SJSA1 (cell line): ENCODE measurements around the gene NDUFB8. TPM values are rescaled to one million over a fixed set of nuclear protein-coding genes. Genes with fewer than 3 reads are reported as not detected.

Experiments used
- DNase-seq, 2 experiments: peaks; one replicate each; pipeline ENCODE4 v3.0.0-alpha.2; 2015 to 2020; ENCODE audit warnings: low spot score in 2 of 2, low read depth in 1 of 2
- H3K27ac ChIP-seq: fragments of 250-450 bp; sonication (Bioruptor Pico); 2 replicates; pipeline ENCODE4 v1.5.1; 2020; ENCODE audit warnings: mild to moderate bottlenecking, moderate library complexity
- H3K27me3 ChIP-seq: fragments of 250-450 bp; sonication (Bioruptor Pico); replicated peaks from 2 replicates; pipeline ENCODE4 v1.5.1; 2020; ENCODE audit warnings: mild to moderate bottlenecking, moderate library complexity
- H3K36me3 ChIP-seq: fragments of 250-450 bp; sonication (Bioruptor Pico); 2 replicates; pipeline ENCODE4 v1.5.1; 2020; ENCODE audit warnings: mild to moderate bottlenecking
- H3K4me1 ChIP-seq: fragments of 250-450 bp; sonication (Bioruptor Pico); replicated peaks from 2 replicates; pipeline ENCODE4 v1.6.1; 2021; ENCODE audit warnings: mild to moderate bottlenecking
- H3K4me3 ChIP-seq: fragments of 250-450 bp; sonication (Bioruptor Pico); 2 replicates; pipeline ENCODE4 v1.5.1; 2020; ENCODE audit warnings: mild to moderate bottlenecking
- H3K9me3 ChIP-seq: fragments of 250-450 bp; sonication (Bioruptor Pico); replicated peaks from 2 replicates; pipeline ENCODE4 v1.5.1; 2020; ENCODE audit warnings: mild to moderate bottlenecking
- total RNA-seq: library from RNA; depleted of rRNA; stranded (reverse); fragments of >200 nt; shearing (Covaris generic); gene quantifications from 2 replicates; pipeline ENCODE4 v1.2.3, GENCODE V29; 2014; rRNA removed

The NDUFB8 gene
- total RNA-seq, 1 experiment from 2014 or later, result 195 TPM

DNA sequence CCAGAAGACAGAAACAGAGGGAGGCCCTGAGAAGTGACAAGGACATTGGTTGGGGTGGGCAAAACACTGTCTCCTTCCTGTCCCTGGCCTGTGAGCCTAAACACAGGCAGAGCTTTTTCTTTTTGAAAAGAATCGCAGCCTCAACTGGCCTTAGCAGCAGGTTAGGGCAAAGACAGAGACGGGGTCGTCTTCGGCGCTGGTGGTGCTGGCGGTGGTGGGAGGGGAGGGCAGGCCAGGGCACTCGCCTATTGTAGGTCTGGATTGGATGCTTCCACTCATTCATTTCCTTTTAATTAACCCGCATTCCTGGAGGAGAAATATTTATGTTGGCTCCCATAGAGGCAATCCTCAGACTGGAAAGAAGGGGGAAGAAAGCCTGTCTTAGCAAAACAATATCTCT lies 44.3 kb downstream of the NDUFB8 start:
- peaks cover 14% of the 10 kb centered on the region for H3K4me1 ChIP-seq
- H3K27me3 ChIP-seq, result peaks cover 28% of the 10 kb centered on the region
- no peak overlapping the region for H3K27ac ChIP-seq
- no peaks in the 10 kb centered on the region for H3K9me3 ChIP-seq
- DNase-seq, result no peak
- no peak overlapping the region for H3K4me3 ChIP-seq
- H3K36me3 ChIP-seq, result peaks cover 18% of the 10 kb centered on the region

GRCh38 chr10:100483876-100484666 lies 45.6 kb downstream of the NDUFB8 start:
- no peak for DNase-seq
- Histone ChIP-seq H3K27me3 (peaks cover 40% of the 10 kb centered on the region), H3K36me3 (peaks cover 8% of the 10 kb centered on the region), H3K4me1 (peaks cover 14% of the 10 kb centered on the region), H3K4me3 (no peak overlapping the region), H3K9me3 (no peaks in the 10 kb centered on the region), H3K27ac (no peak overlapping the region)

GRCh38 chr10:100482834-100483185 lies 46.9 kb downstream of the NDUFB8 start:
- peaks cover 3% of the 10 kb centered on the region; the same call in 1 of the 2 replicates for H3K36me3 ChIP-seq
- H3K4me1 ChIP-seq, result peaks cover 14% of the 10 kb centered on the region
- no peak for DNase-seq
- peaks cover 49% of the 10 kb centered on the region for H3K27me3 ChIP-seq
- no peaks in the 10 kb centered on the region for H3K9me3 ChIP-seq
- H3K4me3 ChIP-seq, result no peak overlapping the region
- no peak overlapping the region for H3K27ac ChIP-seq

DNA sequence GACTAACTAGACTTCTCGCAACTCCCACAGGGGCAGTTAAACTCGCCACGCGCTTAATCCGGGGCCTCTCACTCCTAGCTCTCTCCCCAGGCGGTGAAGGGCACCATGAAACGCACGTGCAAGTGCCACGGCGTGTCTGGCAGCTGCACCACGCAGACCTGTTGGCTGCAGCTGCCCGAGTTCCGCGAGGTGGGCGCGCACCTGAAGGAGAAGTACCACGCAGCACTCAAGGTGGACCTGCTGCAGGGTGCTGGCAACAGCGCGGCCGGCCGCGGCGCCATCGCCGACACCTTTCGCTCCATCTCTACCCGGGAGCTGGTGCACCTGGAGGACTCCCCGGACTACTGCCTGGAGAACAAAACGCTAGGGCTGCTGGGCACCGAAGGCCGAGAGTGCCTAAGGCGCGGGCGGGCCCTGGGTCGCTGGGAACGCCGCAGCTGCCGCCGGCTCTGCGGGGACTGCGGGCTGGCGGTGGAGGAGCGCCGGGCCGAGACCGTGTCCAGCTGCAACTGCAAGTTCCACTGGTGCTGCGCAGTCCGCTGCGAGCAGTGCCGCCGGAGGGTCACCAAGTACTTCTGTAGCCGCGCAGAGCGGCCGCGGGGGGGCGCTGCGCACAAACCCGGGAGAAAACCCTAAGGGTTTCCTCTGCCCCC lies 47.4 kb downstream of the NDUFB8 start:
- Histone ChIP-seq H3K27me3 (peaks cover 49% of the 10 kb centered on the region), H3K27ac (no peak overlapping the region), H3K4me1 (peaks cover 14% of the 10 kb centered on the region), H3K36me3 (no peaks in the 10 kb centered on the region), H3K4me3 (peak overlapping the region; percentile 22), H3K9me3 (no peaks in the 10 kb centered on the region)
- peak; percentile 70 to 77 for DNase-seq

DNA sequence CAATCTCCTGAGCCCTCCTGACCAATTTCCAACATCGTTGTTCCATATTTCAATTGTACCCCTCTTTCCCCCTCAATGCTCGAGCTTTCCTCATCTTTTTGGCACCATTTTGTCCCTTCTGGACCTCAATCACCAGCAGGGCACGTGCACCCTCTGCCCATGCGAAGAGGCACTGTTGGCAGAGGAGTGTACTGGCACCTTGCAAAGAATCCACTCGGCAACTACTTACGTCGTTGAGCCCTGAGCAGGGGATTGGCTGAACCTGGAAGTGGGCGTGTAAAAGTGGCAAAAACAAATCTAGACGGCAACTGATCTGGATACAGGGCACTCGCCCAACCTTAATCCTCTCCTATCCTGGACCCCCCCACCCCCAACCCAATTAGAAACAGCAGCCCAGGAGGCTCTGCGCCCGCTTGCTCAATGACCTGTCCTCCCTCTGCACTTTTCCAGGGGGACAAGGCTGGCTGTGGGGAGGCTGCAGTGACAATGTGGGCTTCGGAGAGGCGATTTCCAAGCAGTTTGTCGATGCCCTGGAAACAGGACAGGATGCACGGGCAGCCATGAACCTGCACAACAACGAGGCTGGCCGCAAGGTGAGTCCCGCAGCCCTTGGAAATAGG lies 48.1 kb downstream of the NDUFB8 start:
- Histone ChIP-seq H3K36me3 (no peaks in the 10 kb centered on the region), H3K27me3 (peaks cover 52% of the 10 kb centered on the region), H3K4me3 (peak overlapping the region; percentile 22), H3K9me3 (no peaks in the 10 kb centered on the region), H3K27ac (no peak overlapping the region), H3K4me1 (peaks cover 14% of the 10 kb centered on the region)
- peak; percentile 78 to 91 for DNase-seq

GRCh38 chr10:100480002-100480401 lies 49.7 kb downstream of the NDUFB8 start:
- Histone ChIP-seq H3K4me3 (no peak overlapping the region), H3K9me3 (no peaks in the 10 kb centered on the region), H3K36me3 (no peaks in the 10 kb centered on the region), H3K27me3 (peaks cover 53% of the 10 kb centered on the region), H3K4me1 (peaks cover 14% of the 10 kb centered on the region), H3K27ac (no peak overlapping the region)
- no peak for DNase-seq

GRCh38 chr10:100479037-100479436 lies 50.6 kb downstream of the NDUFB8 start:
- no peak overlapping the region for H3K27ac ChIP-seq
- DNase-seq, result no peak
- H3K9me3 ChIP-seq, result no peaks in the 10 kb centered on the region
- peaks cover 55% of the 10 kb centered on the region for H3K27me3 ChIP-seq
- H3K4me1 ChIP-seq, result peaks cover 14% of the 10 kb centered on the region
- H3K36me3 ChIP-seq, result no peaks in the 10 kb centered on the region
- H3K4me3 ChIP-seq, result no peak overlapping the region

DNA sequence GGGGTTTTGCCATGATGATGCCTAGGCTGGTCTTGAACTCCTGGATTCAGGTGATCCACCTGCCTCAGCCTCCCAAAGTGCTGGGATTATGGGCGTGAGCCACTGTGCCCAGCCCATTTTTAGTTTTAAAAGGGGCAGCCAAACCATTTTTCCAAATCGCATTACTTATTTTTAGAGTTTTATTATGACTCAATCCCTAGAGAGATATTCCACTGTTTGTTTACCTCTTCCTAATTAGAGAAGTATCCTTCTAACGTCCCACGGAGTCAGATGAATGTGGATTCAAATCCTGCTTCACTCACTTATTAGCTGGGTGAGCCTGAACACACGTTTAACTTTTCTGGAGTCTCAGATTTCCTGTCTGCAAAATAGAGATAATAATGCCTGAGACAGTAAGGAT lies 51.7 kb downstream of the NDUFB8 start:
- H3K4me3 ChIP-seq, result no peak overlapping the region
- no peaks in the 10 kb centered on the region for H3K36me3 ChIP-seq
- peaks cover 14% of the 10 kb centered on the region for H3K4me1 ChIP-seq
- no peak for DNase-seq
- H3K27me3 ChIP-seq, result peaks cover 55% of the 10 kb centered on the region
- H3K9me3 ChIP-seq, result no peaks in the 10 kb centered on the region
- H3K27ac ChIP-seq, result no peak overlapping the region

Other genes starting within 250 kb of the NDUFB8 start
- gene BLOC1S2, start 243.2 kb downstream of the NDUFB8 start, total RNA-seq, result 34.6 and 47.7 TPM in 2 replicates
- gene PKD2L1, start 199.6 kb downstream of the NDUFB8 start, total RNA-seq, result not detected in 2 replicates
- gene SCD, start 182.6 kb downstream of the NDUFB8 start, total RNA-seq, result 37.0 and 41.8 TPM in 2 replicates
- gene WNT8B, start 66.9 kb downstream of the NDUFB8 start, total RNA-seq, result not detected in 2 replicates
- gene SEC31B, start 10.0 kb downstream of the NDUFB8 start, total RNA-seq, result 1.8 and 2.2 TPM in 2 replicates
- 3.0 and 9.5 TPM in 2 replicates for gene HIF1AN, start 6.1 kb upstream of the NDUFB8 start, total RNA-seq
- not detected in 2 replicates for gene PAX2, start 215.7 kb upstream of the NDUFB8 start, total RNA-seq